Measurements from ENCODE around the gene PANX1.

- no peak for TF ChIP-seq POLR2AphosphoS5 (IDR thresholded peaks at IDR 0.05; ENCODE audit: low read depth, low read length)
- no peak for TF ChIP-seq TAF1 (IDR thresholded peaks at IDR 0.05; ENCODE audit: low read depth, low read length)
- TF ChIP-seq POLR2A (IDR thresholded peaks at IDR 0.05; ENCODE audit: low read depth, low read length), result no peak
Measured at GRCh38 chr11:94201004-94201465, 72.4 kb downstream of the PANX1 start.

Measured in GM12891 (cell line).